Amygdala (tissue), 56 donors: ENCODE results near the gene ADARB2.

ENCODE experiments used
- DNase-seq, 56 donors: peaks; one replicate each; lab custom pipeline; 2025; lab: John Stamatoyannopoulos, UW

Gene ADARB2

GRCh38 chr10:1575481-1576244, 161.7 kb downstream of the ADARB2 start:
- no peak for DNase-seq

- no peak for DNase-seq
Measured at GRCh38 chr10:1574719-1575118, 162.6 kb downstream of the ADARB2 start.

GRCh38 chr10:1573981-1574380, 163.3 kb downstream of the ADARB2 start:
- no peak for DNase-seq

- DNase-seq = no peak
Measured at GRCh38 chr10:1573334-1573969, 163.9 kb downstream of the ADARB2 start.

- no peak for DNase-seq
Measured at GRCh38 chr10:1572519-1573333, 164.6 kb downstream of the ADARB2 start.

- no peak for DNase-seq
Measured at GRCh38 chr10:1571587-1572237, 165.6 kb downstream of the ADARB2 start.

- DNase-seq = no peak
Measured at GRCh38 chr10:1570416-1571051, 166.8 kb downstream of the ADARB2 start.

- DNase-seq = no peak
Measured at GRCh38 chr10:1569208-1569607, 168.1 kb downstream of the ADARB2 start.

- no peak for DNase-seq
Measured at GRCh38 chr10:1567742-1568495, 169.4 kb downstream of the ADARB2 start.

GRCh38 chr10:1567152-1567551, 170.2 kb downstream of the ADARB2 start:
- no peak for DNase-seq

GRCh38 chr10:1564791-1565190, 172.5 kb downstream of the ADARB2 start:
- DNase-seq = no peak

GRCh38 chr10:1563028-1563427, 174.3 kb downstream of the ADARB2 start:
- no peak for DNase-seq

GRCh38 chr10:1561731-1562337, 175.5 kb downstream of the ADARB2 start:
- DNase-seq = no peak

- DNase-seq = no peak
Measured at GRCh38 chr10:1560535-1561192, 176.7 kb downstream of the ADARB2 start.

- no peak for DNase-seq
Measured at GRCh38 chr10:1559761-1560160, 177.6 kb downstream of the ADARB2 start.

- DNase-seq = no peak
Measured at GRCh38 chr10:1559311-1559710, 178.0 kb downstream of the ADARB2 start.

GRCh38 chr10:1558906-1559305, 178.4 kb downstream of the ADARB2 start:
- no peak for DNase-seq

GRCh38 chr10:1557081-1557480, 180.2 kb downstream of the ADARB2 start:
- DNase-seq = no peak

GRCh38 chr10:1556496-1556895, 180.8 kb downstream of the ADARB2 start:
- no peak for DNase-seq
